Thoracic aorta (tissue), 2 donors: ENCODE data around the gene RASL12. TPM values are rescaled to one million over a fixed set of nuclear protein-coding genes. Genes with fewer than 3 reads are reported as not detected.

Experiments
- ATAC-seq: fragments of 150-250 bp; one replicate; pipeline ENCODE4 v1.8.0; 2017; ENCODE audit warnings: low read depth; ENCODE audit not compliant: insufficient number of reproducible peaks, low FRiP score
- DNase-seq: peaks from one replicate; pipeline ENCODE4 v3.0.0-alpha.2; 2020; ENCODE audit warnings: low spot score
- H3K27ac ChIP-seq, 2 donors: fragments of 200-600 bp; sonication (generic); 1 replicate in 1 of 2; 2 replicates in 1 of 2; pipeline ENCODE4 v1.5.1; 2016; ENCODE audit warnings: mild to moderate bottlenecking in 2 of 2, moderate library complexity in 2 of 2
- H3K27me3 ChIP-seq: fragments of 200-600 bp; sonication (generic); replicated peaks from 2 replicates; pipeline ENCODE4 v1.6.0; 2016; ENCODE audit warnings: mild to moderate bottlenecking; ENCODE audit not compliant: insufficient read depth
- H3K36me3 ChIP-seq: fragments of 200-600 bp; sonication (generic); one replicate; pipeline ENCODE4 v1.5.1; 2016
- H3K4me1 ChIP-seq, 2 donors: fragments of 200-600 bp; sonication (generic); 1 replicate in 1 of 2; 2 replicates in 1 of 2; pipeline versions ENCODE4 v1.5.1 to v1.6.0; 2016; ENCODE audit warnings: low read depth in 2 of 2, mild to moderate bottlenecking in 1 of 2; ENCODE audit not compliant: control insufficient read depth in 1 of 2
- H3K4me3 ChIP-seq: fragments of 200-600 bp; sonication (generic); 2 replicates; pipeline ENCODE4 v1.5.1; 2016; ENCODE audit warnings: mild to moderate bottlenecking
- H3K9me3 ChIP-seq: fragments of 200-600 bp; sonication (generic); 2 replicates; pipeline ENCODE4 v1.5.1; 2016
- total RNA-seq, 2 donors: library from RNA; depleted of rRNA; stranded (reverse); fragments of >200 nt; gene quantifications; one replicate each; pipeline versions ENCODE4 v1.1.0 to v1.2.3, GENCODE V29; 2016
- TF ChIP-seq, protein P1 (sequence below): fragments of 200-600 bp; sonication (generic); IDR thresholded peaks from one replicate; pipeline ENCODE4 v1.5.1; 2019; ENCODE audit warnings: antibody characterized with exemption

The RASL12 gene
- total RNA-seq, 2 donors from 2014 or later, result 211 to 324 TPM

DNA sequence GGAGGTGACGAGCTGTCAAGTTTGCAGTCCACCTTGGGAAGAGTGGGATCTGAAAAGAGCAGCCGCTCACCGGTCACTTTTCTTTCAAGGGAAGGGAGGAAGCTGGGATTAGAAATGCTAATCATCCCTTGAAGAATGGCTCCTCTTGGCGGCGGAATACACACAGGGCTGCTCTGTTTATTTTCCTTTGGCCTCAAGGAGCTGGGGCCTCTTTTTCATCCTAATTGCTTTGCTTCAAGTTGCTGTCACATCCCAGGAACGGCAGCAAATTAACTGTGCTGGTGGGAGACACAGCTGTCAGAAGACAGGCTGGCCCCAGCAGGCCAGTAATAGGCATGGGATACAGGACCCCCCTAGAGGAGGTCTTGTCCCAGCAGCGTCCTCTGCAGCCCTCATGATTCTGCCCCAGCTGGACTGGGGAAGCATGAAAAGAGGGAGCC, 15.5 kb upstream of the RASL12 start:
- H3K27me3 ChIP-seq, result no peaks in the 10 kb centered on the region
- H3K9me3 ChIP-seq, result no peaks in the 10 kb centered on the region
- ATAC-seq (no peak), DNase-seq (no peak)
- TF ChIP-seq, protein P1, sequence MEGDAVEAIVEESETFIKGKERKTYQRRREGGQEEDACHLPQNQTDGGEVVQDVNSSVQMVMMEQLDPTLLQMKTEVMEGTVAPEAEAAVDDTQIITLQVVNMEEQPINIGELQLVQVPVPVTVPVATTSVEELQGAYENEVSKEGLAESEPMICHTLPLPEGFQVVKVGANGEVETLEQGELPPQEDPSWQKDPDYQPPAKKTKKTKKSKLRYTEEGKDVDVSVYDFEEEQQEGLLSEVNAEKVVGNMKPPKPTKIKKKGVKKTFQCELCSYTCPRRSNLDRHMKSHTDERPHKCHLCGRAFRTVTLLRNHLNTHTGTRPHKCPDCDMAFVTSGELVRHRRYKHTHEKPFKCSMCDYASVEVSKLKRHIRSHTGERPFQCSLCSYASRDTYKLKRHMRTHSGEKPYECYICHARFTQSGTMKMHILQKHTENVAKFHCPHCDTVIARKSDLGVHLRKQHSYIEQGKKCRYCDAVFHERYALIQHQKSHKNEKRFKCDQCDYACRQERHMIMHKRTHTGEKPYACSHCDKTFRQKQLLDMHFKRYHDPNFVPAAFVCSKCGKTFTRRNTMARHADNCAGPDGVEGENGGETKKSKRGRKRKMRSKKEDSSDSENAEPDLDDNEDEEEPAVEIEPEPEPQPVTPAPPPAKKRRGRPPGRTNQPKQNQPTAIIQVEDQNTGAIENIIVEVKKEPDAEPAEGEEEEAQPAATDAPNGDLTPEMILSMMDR, result peak; percentile 36
- H3K4me1 ChIP-seq, result peaks cover 54 to 97% of the 10 kb centered on the region in 2 donors
- peak overlapping the region; percentile 96 to 99 for H3K27ac ChIP-seq
- H3K4me3 ChIP-seq, result no peak overlapping the region
- no peaks in the 10 kb centered on the region for H3K36me3 ChIP-seq

- peak overlapping the region; percentile 96 to 99 for H3K27ac ChIP-seq
- no peaks in the 10 kb centered on the region for H3K36me3 ChIP-seq
- H3K4me3 ChIP-seq, result no peak overlapping the region
- H3K27me3 ChIP-seq, result no peaks in the 10 kb centered on the region
- TF ChIP-seq, protein P1, result no peak
- DNase-seq (no peak), ATAC-seq (no peak)
- peaks cover 54 to 100% of the 10 kb centered on the region in 2 donors for H3K4me1 ChIP-seq
- H3K9me3 ChIP-seq, result no peaks in the 10 kb centered on the region
These were observed 14.6 kb upstream of the RASL12 start for GRCh38 chr15:65082303-65082953.

DNA sequence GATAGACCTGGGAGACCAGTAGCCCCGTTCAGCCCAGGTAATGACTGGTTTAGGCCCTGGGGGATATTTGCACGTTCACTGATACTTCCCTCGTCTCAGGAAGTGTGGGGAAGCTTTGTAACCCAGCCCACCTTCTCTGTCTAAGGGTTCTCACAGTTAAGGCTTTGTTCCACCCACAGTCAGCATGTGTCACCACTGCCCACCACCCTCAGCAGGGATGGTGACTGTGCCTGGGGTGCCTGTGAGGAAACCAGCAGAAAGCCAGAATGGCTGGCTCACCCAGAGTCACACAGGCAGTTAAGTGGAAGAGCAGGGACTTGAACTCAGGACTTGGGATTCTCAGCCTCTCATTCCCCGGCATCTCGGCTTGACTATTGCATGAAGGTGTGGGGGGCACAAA, 14.0 kb upstream of the RASL12 start:
- no peaks in the 10 kb centered on the region for H3K36me3 ChIP-seq
- peaks cover 54 to 100% of the 10 kb centered on the region in 2 donors for H3K4me1 ChIP-seq
- no peak overlapping the region for H3K4me3 ChIP-seq
- no peak for DNase-seq
- H3K9me3 ChIP-seq, result no peaks in the 10 kb centered on the region
- TF ChIP-seq, protein P1, result no peak
- ATAC-seq, result no peak
- H3K27me3 ChIP-seq, result no peaks in the 10 kb centered on the region
- peak overlapping the region; percentile 96 to 99 for H3K27ac ChIP-seq

DNA sequence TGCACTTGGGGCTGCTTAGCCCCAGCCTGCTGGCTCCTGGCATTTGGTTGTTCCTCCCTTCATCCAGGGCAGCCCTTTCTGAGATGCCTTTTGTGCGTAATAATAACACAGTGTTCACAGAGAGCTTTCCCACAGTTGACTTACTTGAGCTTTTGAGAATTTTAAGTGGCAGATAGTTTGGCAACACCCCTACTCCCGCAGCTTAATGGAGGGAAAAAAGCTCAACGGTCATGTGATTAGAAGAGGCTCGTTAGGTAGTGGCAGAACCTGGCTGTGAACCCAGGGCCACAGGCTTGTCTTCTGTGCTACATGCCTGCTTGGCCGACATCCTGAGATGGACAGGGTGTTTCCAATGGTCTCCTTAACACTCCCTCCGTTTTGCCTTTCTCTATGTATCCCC, 13.5 kb upstream of the RASL12 start:
- no peak overlapping the region for H3K4me3 ChIP-seq
- DNase-seq, result no peak
- no peaks in the 10 kb centered on the region for H3K9me3 ChIP-seq
- ATAC-seq, result no peak
- H3K36me3 ChIP-seq, result no peaks in the 10 kb centered on the region
- peak overlapping the region; percentile 96 to 99 for H3K27ac ChIP-seq
- no peaks in the 10 kb centered on the region for H3K27me3 ChIP-seq
- peaks cover 56 to 100% of the 10 kb centered on the region in 2 donors for H3K4me1 ChIP-seq
- TF ChIP-seq, protein P1, result no peak

DNA sequence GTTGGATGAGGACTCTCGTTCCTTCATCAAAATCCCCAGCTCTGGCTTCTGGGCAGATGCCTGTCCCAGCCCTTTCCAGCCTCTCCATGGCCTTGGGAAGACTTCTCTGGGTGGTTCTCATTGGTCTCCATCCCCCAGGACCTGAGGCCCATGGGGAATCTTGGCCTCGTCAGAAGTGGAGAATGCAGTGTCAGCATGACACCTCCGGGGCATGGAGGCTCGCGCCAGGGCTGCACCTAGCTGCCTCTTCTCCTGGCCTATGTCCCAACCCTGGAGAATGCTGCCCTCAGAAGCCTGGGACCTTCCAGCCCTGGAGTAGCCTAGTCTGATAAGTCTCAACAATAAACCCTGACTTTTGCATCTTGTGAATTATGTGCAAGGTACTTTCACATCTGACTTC, 11.8 kb upstream of the RASL12 start:
- no peaks in the 10 kb centered on the region for H3K27me3 ChIP-seq
- no peaks in the 10 kb centered on the region for H3K9me3 ChIP-seq
- H3K36me3 ChIP-seq, result no peaks in the 10 kb centered on the region
- peaks cover 42 to 88% of the 10 kb centered on the region in 2 donors for H3K4me1 ChIP-seq
- TF ChIP-seq, protein P1, result no peak
- ATAC-seq (no peak), DNase-seq (no peak)
- no peak overlapping the region for H3K4me3 ChIP-seq
- H3K27ac ChIP-seq, result peak overlapping the region; percentile 5 to 20
